DMS114 treated with DMSO at 0.1 percent for 48 hours (cell line): Measurements from ENCODE around the gene SHISA2.

ENCODE experiments used
- DNase-seq: peaks from one replicate; lab custom pipeline; 2025; ENCODE audit not compliant: unreplicated experiment; lab: John Stamatoyannopoulos, UW

SHISA2 gene

GRCh38 chr13:26019881-26020870 is 31.6 kb downstream of the SHISA2 start:
- DNase-seq: no peak

GRCh38 chr13:26019251-26019650 is 32.6 kb downstream of the SHISA2 start:
- no peak for DNase-seq

DNA sequence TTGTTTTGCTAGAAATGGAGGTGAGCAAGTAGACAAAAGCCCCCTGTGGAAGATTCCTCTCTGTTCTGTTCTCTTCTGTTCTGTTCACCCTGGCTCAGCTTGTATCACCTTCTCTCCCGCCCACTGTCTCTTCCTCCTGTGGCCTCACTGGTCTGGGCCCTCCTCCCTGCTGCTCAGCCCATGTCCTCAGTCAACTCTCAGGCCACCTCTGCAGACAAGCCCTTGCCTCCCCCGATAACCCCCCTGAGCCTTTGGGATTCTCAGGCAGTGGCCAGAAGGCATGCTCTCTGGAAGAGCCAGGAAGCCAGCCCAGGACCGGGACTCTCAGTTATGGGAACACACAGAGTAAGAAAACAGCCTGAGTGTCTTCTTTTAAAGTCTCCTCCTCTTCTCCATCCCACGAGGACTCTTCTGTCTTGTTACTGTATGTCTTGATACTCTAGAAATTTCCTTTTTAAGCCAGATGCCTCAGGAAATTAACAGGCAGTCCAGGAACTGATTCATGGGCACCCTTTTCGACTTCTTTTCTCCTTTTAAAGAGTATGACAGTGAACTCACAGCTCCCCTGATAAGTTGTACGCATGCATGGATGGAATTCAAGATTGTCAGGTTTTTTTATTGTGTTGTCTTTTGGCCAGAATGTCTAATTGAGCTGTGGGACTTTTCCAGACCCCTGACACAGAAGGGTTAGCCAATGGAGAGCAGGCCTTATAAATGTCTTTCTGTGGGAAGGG is 33.7 kb downstream of the SHISA2 start:
- no peak for DNase-seq

- DNase-seq: no peak
These were observed 34.5 kb downstream of the SHISA2 start for GRCh38 chr13:26017196-26017921.

DNA sequence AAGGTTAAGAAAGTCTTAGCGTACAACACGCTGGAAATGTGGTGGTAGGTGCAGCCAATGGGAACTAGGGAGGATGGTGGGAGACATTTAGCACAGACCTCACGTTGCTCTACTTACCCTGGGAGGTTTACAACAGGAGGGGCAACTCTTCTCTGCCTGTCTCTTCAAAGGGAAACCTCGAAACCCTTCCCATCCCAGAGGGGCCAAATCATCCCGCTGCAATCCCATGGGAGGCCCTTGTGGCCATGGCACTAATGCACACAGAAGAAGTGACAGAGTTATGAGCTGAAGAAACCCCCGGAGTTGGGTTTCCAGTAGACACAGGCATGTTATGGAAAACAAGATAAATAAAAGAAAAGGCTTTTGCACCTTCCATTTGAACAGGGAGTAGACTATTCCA is 35.6 kb downstream of the SHISA2 start:
- DNase-seq: no peak

GRCh38 chr13:26015271-26016125 is 36.3 kb downstream of the SHISA2 start:
- no peak for DNase-seq

DNA sequence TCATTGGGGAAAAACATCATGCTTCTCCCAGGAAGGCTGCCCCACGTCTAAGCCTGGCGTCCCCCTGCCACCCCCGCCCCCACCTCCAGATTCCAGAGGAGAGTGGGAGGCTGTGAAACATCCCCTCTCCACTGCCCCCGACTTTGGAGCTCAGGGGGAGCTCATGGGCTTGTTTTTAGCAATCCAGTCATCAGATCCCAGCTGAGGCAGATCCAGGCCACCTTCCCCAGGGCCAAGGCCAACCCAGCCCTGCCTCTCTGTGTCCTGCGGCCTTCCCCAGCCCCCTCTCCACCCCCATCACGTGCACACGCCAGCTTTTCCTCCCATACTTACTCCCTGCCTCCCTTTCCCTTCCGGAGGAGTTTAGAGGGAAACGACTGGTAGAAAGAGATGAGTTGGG is 38.8 kb downstream of the SHISA2 start:
- DNase-seq: no peak

DNA sequence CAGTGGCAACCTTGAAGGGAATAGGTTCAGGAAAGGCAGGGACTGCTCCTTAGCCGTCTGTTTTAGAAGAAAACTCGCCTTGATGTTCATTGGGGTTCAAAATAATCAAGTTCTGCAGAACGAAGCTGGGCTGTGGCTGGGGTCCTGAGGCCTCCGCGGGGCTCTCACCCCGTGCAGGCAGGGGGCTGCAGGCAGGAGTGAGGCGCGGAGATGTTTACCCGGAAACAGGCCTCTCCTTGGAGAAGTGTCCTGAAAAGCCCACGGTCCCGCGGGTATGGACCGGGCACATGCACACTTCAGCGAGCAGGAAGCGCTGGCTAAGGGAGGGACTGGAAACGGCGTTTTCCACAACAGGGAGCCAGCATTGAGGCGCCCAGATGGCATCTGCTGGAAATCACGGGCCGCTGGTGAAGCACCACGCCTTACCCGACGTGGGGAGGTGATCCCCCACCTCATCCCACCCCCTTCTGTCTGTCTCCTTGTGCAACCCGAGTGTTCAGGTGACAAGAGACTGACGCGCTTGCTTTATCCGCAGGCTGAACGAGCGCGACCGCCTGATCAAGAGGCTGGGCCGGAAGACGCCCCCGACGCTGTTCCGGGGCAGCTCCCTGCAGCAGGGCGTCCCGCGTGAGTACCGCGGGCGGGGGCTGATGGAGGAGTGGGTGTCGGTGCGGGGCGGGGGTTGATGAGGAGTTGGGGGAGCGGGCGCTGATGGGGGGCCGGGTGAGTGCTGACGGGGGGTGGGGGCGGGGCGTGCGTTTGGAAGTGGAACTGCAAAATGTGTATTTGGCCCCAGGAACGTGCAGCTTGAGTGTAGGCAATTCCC is 39.6 kb downstream of the SHISA2 start:
- DNase-seq: no peak

- DNase-seq: no peak
These were observed 40.6 kb downstream of the SHISA2 start for GRCh38 chr13:26011208-26011573.

- DNase-seq: no peak
These were observed 41.2 kb downstream of the SHISA2 start for GRCh38 chr13:26010487-26011207.

DNA sequence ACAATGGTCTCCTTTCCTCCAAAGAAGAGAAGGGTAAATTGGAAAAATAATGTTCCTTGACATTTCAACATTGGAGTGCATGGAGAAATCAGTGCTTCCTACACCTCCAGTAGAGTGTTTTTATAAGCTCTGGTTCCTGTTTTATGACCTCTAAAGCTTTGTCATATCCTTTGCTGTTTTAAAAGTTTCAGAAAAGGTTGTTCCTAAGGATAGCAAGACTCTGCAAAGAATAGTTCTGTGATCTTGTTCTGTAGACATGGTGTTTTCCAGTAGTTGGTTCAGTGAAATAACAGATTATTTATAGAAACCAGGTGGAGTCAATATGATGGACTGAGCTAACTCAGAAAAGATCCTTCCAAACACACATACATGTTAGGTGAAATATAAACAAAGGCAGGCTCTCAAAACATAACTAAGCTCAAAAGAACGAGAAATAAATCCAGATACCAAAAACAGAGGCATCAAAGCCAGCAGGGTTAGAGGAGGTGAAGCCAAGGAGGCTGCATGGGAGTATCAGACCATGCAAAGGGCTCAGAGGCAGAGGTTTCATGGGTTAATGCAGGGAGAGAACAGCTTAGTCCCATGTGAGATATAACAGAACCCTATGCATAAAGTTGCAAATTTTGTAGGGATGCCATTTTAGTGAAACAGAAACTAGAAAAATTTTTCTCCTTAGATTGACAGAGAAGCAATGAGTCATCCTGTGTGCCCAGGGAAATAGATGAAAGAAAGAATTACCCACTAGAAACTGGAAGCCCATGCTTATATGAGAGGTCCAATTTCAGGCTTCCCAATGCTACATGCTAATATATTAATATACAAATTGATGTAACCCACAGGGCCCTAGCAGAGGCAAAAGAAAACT is 44.3 kb downstream of the SHISA2 start:
- no peak for DNase-seq
